Bronchial epithelial cell (primary cell): ENCODE results near the gene RAD51. TPM values are rescaled to one million over a fixed set of nuclear protein-coding genes. Genes with fewer than 3 reads are reported as not detected.

Experiments
- DNase-seq: peaks from one replicate; pipeline ENCODE4 v3.0.0-alpha.2; 2010; ENCODE audit warnings: low read depth
- FAIRE-seq: peaks from 2 replicates; lab custom pipeline; 2011; peaks lifted over from hg19 to GRCh38; lab: Jason Lieb, UNC
- H3K27me3 ChIP-seq: 2 replicates; pipeline ENCODE4 v1.5.1; 2011; ENCODE audit warnings: low read length; ENCODE audit not compliant: control insufficient read depth, insufficient read depth
- H3K36me3 ChIP-seq: 2 replicates; pipeline ENCODE4 v1.5.1; 2011; ENCODE audit warnings: low read length; ENCODE audit not compliant: control insufficient read depth, insufficient read depth
- H3K4me3 ChIP-seq: 2 replicates; pipeline ENCODE4 v1.5.1; 2011; ENCODE audit warnings: mild to moderate bottlenecking, low read depth, low read length, control low read depth
- CTCF ChIP-seq: IDR thresholded peaks from 2 replicates; pipeline ENCODE4 v1.5.1; 2011; ENCODE audit warnings: mild to moderate bottlenecking, moderate library complexity, low read length, control low read depth, inconsistent platforms; ENCODE audit not compliant: insufficient read depth, severe bottlenecking
- total RNA-seq: library from RNA; depleted of rRNA; stranded (reverse); fragments of >200 nt; gene quantifications from 2 replicates; pipeline ENCODE4 v1.2.1, GENCODE V29; 2014

RAD51 gene
- total RNA-seq, 1 donor from 2014 or later = 0.53 TPM

- Histone ChIP-seq H3K36me3 (peaks cover 17% of the 10 kb centered on the region), H3K4me3 (peak overlapping the region; percentile 13), H3K27me3 (no peaks in the 10 kb centered on the region)
- FAIRE-seq (no peak), DNase-seq (no peak)
- no peak for TF ChIP-seq CTCF
These were observed 75.3 kb downstream of the RAD51 start for GRCh38 chr15:40770147-40770721.

GRCh38 chr15:40771242-40771641, 76.3 kb downstream of the RAD51 start:
- TF ChIP-seq CTCF = no peak
- no peak for FAIRE-seq
- no peak for DNase-seq
- Histone ChIP-seq H3K36me3 (peaks cover 24% of the 10 kb centered on the region), H3K27me3 (no peaks in the 10 kb centered on the region), H3K4me3 (no peak overlapping the region)

GRCh38 chr15:40772014-40772413, 77.0 kb downstream of the RAD51 start:
- TF ChIP-seq CTCF = no peak
- FAIRE-seq (no peak), DNase-seq (no peak)
- Histone ChIP-seq H3K27me3 (no peaks in the 10 kb centered on the region), H3K4me3 (no peak overlapping the region), H3K36me3 (peaks cover 24% of the 10 kb centered on the region)

GRCh38 chr15:40773496-40773895, 78.5 kb downstream of the RAD51 start:
- no peak for TF ChIP-seq CTCF

GRCh38 chr15:40773902-40774301, 78.9 kb downstream of the RAD51 start:
- peaks cover 27% of the 10 kb centered on the region for H3K36me3 ChIP-seq
- H3K27me3 ChIP-seq = no peaks in the 10 kb centered on the region
- no peak for DNase-seq
- TF ChIP-seq CTCF = no peak
- no peak overlapping the region for H3K4me3 ChIP-seq
- FAIRE-seq = no peak

More at GRCh38 chr15:40773496-40773895, 78.5 kb downstream of the RAD51 start:
- H3K4me3 ChIP-seq = no peak overlapping the region
- DNase-seq (no peak), FAIRE-seq (no peak)
- H3K36me3 ChIP-seq = peaks cover 26% of the 10 kb centered on the region
- no peaks in the 10 kb centered on the region for H3K27me3 ChIP-seq

GRCh38 chr15:40775007-40775406, 80.0 kb downstream of the RAD51 start:
- Histone ChIP-seq H3K36me3 (peaks cover 36% of the 10 kb centered on the region), H3K4me3 (no peak overlapping the region), H3K27me3 (no peaks in the 10 kb centered on the region)
- no peak for TF ChIP-seq CTCF
- FAIRE-seq = peak; percentile 32
- no peak for DNase-seq
